K562 (cell line): ENCODE data around the gene MCL1. TPM values are rescaled to one million over a fixed set of nuclear protein-coding genes. Genes with fewer than 3 reads are reported as not detected.

Experiments
- AFF4 ChIP-seq: sonication (generic); formaldehyde crosslinking; IDR thresholded peaks from 2 replicates; pipeline ENCODE4 v1.8.0; 2023; ENCODE audit warnings: mild to moderate bottlenecking, missing genetic modification reagents
- ARID1B ChIP-seq: fragments of 450-650 bp; IDR thresholded peaks from 2 replicates; pipeline ENCODE4 v1.6.1; 2016; ENCODE audit warnings: antibody characterized with exemption, mild to moderate bottlenecking, inconsistent platforms
- CBFA2T2 ChIP-seq: fragments of 450-650 bp; conservative IDR thresholded peaks from 2 replicates; pipeline ENCODE4 v1.6.1; 2017; ENCODE audit warnings: mild to moderate bottlenecking
- CREB1 ChIP-seq, 2 experiments: sonication (generic) in 1 of 2; formaldehyde crosslinking in 1 of 2; IDR thresholded peaks; 2 replicates each; pipeline versions ENCODE4 v1.6.1 to v1.8.0; 2012 to 2022; ENCODE audit warnings: inconsistent platforms in 1 of 2, mild to moderate bottlenecking in 1 of 2, missing genetic modification reagents in 1 of 2, moderate library complexity in 1 of 2
- HMBOX1 ChIP-seq: sonication (generic); IDR thresholded peaks from 2 replicates; pipeline ENCODE4 v1.6.1; 2016
- ILF3 ChIP-seq: fragments of 450-650 bp; IDR thresholded peaks from 2 replicates; pipeline ENCODE4 v1.6.1; 2018; ENCODE audit warnings: antibody characterized with exemption, mild to moderate bottlenecking, moderate library complexity, borderline replicate concordance
- MECOM ChIP-seq: fragments of 250-450 bp; sonication (Bioruptor Pico); IDR thresholded peaks from 2 replicates; pipeline ENCODE4 v1.8.0; 2022; ENCODE audit warnings: inconsistent platforms
- NFE2L1 ChIP-seq: fragments of 450-650 bp; IDR thresholded peaks from 2 replicates; pipeline ENCODE4 v1.6.1; 2016; ENCODE audit warnings: missing genetic modification characterization, low read depth, mild to moderate bottlenecking, missing compliant biosample characterization, moderate library complexity, borderline replicate concordance
- RBM22 ChIP-seq: fragments of 200-400 bp; formaldehyde crosslinking; IDR thresholded peaks from 2 replicates; pipeline ENCODE4 v1.6.1; 2018; ENCODE audit warnings: low read length, low read depth; ENCODE audit not compliant: poor library complexity, severe bottlenecking
- RNF2 ChIP-seq: sonication (generic); IDR thresholded peaks from 2 replicates; pipeline ENCODE4 v1.6.1; 2016
- SMARCE1 ChIP-seq: fragments of 450-650 bp; IDR thresholded peaks from 2 replicates; pipeline ENCODE4 v1.7.1; 2016; ENCODE audit warnings: mild to moderate bottlenecking
- TAF1 ChIP-seq: IDR thresholded peaks from 2 replicates; pipeline ENCODE4 v1.6.1; 2011; ENCODE audit warnings: mild to moderate bottlenecking, low read length, moderate library complexity; ENCODE audit not compliant: insufficient read depth, control insufficient read depth, severe bottlenecking; ENCODE audit errors: extremely low read depth
- ZBTB33 ChIP-seq: sonication (generic); formaldehyde crosslinking; IDR thresholded peaks from 2 replicates; pipeline ENCODE4 v1.8.1; 2023; ENCODE audit warnings: mild to moderate bottlenecking, missing genetic modification reagents
- ZKSCAN8 ChIP-seq: fragments of 200-800 bp; sonication (Bioruptor generic); IDR thresholded peaks from 2 replicates; pipeline ENCODE4 v1.6.1; 2016; ENCODE audit warnings: missing genetic modification characterization, missing compliant biosample characterization
- ZNF217 ChIP-seq: sonication (generic); formaldehyde crosslinking; IDR thresholded peaks from 2 replicates; pipeline ENCODE4 v1.8.0; 2022; ENCODE audit warnings: mild to moderate bottlenecking, missing genetic modification reagents
- ZNF224 ChIP-seq: sonication (generic); formaldehyde crosslinking; IDR thresholded peaks from 2 replicates; pipeline ENCODE4 v1.8.0; 2022; ENCODE audit warnings: mild to moderate bottlenecking, missing genetic modification reagents
- polyA plus RNA-seq, 8 experiments: library from polyadenylated mRNA; depleted of rRNA in 4 of 8; stranded (reverse) in 5 of 8; unstranded in 3 of 8; fragments of >200 nt; fragmentation: Nextera tagmentation in 2 of 8; fragmentation: Illumina TruSeq in 1 of 8; extraction: Ambion mirVana in 2 of 8; extraction: Trizol in 1 of 8; gene quantifications; 2 replicates each; pipeline versions ENCODE4 v1.2.1 to v1.2.3, GENCODE V29; 2011 to 2014; ENCODE audit warnings: inconsistent platforms in 1 of 8, missing spikeins in 1 of 8
- total RNA-seq, 7 experiments: library from RNA; depleted of rRNA in 6 of 7; stranded (reverse); fragments of >200 nt in 6 of 7; fragmentation: Illumina TruSeq in 2 of 7; extraction: Trizol in 2 of 7; gene quantifications; 2 replicates each; pipeline versions ENCODE4 v1.2.1 to v1.2.3, GENCODE V29; 2011 to 2021; ENCODE audit warnings: low replicate concordance in 1 of 7
- TF ChIP-seq, protein P1 (sequence below): fragments of 200-800 bp; sonication (Bioruptor generic); IDR thresholded peaks from 2 replicates; pipeline ENCODE4 v1.6.1; 2017; ENCODE audit warnings: missing genetic modification characterization, missing compliant biosample characterization

Gene MCL1
- total and polyA plus RNA-seq, 9 of the 15 experiments (the other 6 are each of a cell fraction or from before 2014, with no cell fraction given) = 27.1 to 224 (median 138) TPM

DNA sequence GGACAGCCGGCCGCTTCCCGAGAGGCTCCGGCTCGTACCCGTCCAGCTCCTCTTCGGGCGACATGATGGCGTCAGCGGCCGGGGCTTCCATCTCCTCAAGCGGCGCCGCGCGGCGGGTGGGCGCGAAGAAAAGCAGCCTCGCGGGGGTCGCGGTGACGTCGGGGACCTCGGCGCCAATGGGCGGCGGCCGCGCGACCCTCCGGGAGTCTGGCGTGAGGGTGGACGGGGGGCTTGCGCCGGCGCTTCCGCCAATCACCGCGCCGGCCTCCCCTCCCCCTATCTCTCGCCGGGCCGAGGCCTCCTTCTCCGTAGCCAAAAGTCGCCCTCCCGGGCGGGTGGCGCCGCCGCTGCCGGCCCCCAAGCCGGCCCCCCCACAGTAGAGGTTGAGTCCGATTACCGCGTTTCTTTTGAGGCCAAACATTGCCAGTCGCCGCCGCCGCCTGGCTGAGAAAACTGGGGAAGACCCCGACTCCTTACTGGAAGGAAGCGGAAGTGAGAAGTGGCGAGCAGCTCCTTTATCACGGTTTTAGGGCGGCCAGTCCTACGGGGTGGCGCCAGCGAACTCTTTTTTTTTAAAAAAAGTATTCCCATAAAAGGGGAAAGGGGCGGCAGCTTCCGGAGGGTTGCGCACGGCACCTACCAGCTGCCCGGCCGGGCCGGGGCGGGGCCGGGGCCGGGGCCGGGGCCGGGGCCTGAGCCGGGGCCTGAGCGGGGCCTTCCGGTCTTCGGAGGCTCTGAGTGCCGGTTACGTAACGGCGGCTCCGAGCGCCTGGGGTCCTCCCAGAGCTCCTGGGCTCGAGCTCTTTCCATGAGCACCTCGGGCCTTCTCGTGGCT is at the start of gene MCL1 (continued):
- TF ChIP-seq ZBTB33 (CRISPR knock-in tag) (peak; percentile 37; the same call in 1 of the 2 replicates), SMARCE1 (no peak), ZKSCAN8 (CRISPR knock-in tag) (no peak), CBFA2T2 (no peak), ARID1B (0 out of 2 replicates have a peak, but pooled peaks have one; percentile 28), RBM22 (peak; percentile 98), AFF4 (CRISPR knock-in tag) (peak; percentile 96), ZNF217 (CRISPR knock-in tag) (no peak), RNF2 (peak; percentile 67), ZNF224 (peak; percentile 14; the same call in 1 of the 2 replicates), MECOM (CRISPR knock-in tag) (no peak), ILF3 (peak; percentile 53; the same call in 1 of the 2 replicates), CREB1 (IDR thresholded peaks at IDR 0.05) (peak; percentile 23; the same call in 1 of the 2 replicates), CREB1 (CRISPR knock-in tag; IDR thresholded peaks at IDR 0.05) (peak; percentile 75), TAF1 (peak; percentile 99), HMBOX1 (0 out of 2 replicates have a peak, but pooled peaks have one; percentile 1), NFE2L1 (no peak)
- TF ChIP-seq, protein P1, sequence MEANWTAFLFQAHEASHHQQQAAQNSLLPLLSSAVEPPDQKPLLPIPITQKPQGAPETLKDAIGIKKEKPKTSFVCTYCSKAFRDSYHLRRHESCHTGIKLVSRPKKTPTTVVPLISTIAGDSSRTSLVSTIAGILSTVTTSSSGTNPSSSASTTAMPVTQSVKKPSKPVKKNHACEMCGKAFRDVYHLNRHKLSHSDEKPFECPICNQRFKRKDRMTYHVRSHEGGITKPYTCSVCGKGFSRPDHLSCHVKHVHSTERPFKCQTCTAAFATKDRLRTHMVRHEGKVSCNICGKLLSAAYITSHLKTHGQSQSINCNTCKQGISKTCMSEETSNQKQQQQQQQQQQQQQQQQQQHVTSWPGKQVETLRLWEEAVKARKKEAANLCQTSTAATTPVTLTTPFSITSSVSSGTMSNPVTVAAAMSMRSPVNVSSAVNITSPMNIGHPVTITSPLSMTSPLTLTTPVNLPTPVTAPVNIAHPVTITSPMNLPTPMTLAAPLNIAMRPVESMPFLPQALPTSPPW (CRISPR knock-in tag) = peak; percentile 91
